Activated T-cell treated with anti-CD3 and anti-CD28 coated beads, Interleukin-2, amount 50 U/mL, for 72 hours (primary cell): ENCODE results near the gene PALLD. TPM values are rescaled to one million over a fixed set of nuclear protein-coding genes. Genes with fewer than 3 reads are reported as not detected.

Experiments used
- ATAC-seq, 2 donors: fragments of 150-1000 bp; cut with Tn5 transposase; replicated peaks in 1 of 2; 2 replicates each; pipeline ENCODE4 v1.10.0; 2021; ENCODE audit warnings: moderate library complexity in 2 of 2, mild to moderate bottlenecking in 1 of 2
- DNase-seq, 2 donors: peaks; one replicate each; pipeline ENCODE4 v3.0.0; 2021 to 2022; ENCODE audit warnings: mixed read lengths in 1 of 2
- H3K27ac Mint-ChIP-seq: one replicate; pipeline ENCODE4 v1.8.0; 2022; ENCODE audit warnings: mild to moderate bottlenecking, moderate library complexity, mixed read lengths
- H3K27me3 Mint-ChIP-seq: one replicate; pipeline ENCODE4 v1.8.0; 2022; ENCODE audit warnings: low read depth, mixed read lengths
- H3K36me3 Mint-ChIP-seq, 2 donors: one replicate each; pipeline ENCODE4 v1.8.0; 2022; ENCODE audit warnings: mixed read lengths in 2 of 2, mild to moderate bottlenecking in 1 of 2; ENCODE audit not compliant: insufficient read depth in 2 of 2
- H3K4me1 Mint-ChIP-seq: one replicate; pipeline ENCODE4 v1.8.0; 2022; ENCODE audit warnings: low read depth, mixed read lengths
- H3K4me3 Mint-ChIP-seq, 2 donors: one replicate each; pipeline ENCODE4 v1.8.0; 2022; ENCODE audit warnings: mild to moderate bottlenecking in 2 of 2, mixed read lengths in 2 of 2, moderate library complexity in 2 of 2
- H3K9me3 Mint-ChIP-seq, 2 donors: one replicate each; pipeline ENCODE4 v1.8.0; 2022; ENCODE audit warnings: mixed read lengths in 2 of 2
- total RNA-seq, 2 donors: library from RNA; stranded (reverse); gene quantifications; one replicate each; pipeline ENCODE4 v1.2.3, GENCODE V29; 2022

PALLD gene
- total RNA-seq, 2 donors from 2014 or later: 13.5 to 16.7 TPM

DNA sequence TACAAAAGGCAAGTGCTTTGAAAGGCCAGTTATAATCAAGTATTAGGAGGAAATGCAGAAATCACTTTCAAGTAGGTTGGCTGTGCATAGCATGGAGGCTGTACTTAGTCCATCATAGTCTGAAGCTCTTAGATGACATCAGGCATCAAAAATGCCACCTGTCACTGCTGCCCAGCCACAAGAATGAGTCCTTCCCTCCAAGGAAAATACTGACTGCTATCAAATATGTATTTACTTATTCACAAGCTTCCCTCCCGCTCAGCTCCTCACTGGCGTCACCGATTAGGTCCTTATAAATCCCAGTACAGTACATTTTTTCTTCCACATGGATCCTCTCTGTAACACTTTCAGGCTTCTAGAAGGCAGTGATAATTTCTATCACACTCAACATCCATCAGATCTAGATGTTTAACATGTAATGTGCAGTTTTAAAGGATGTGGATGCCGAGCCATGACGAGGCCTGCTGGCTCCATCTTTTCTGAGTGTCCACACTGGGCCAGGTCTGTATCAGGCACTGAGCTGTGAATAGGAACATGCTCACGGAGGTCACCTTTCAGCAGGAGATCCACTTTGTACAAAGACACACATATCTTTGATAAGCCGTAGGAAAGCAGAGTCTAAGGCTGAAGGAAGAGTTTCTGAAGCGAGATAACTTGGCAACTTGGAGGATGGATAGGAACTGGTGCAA is 121.9 kb downstream of the PALLD start:
- Mint-ChIP-seq H3K4me3 (no peak overlapping the region), H3K27me3 (peaks cover 42% of the 10 kb centered on the region), H3K27ac (no peak overlapping the region), H3K9me3 (no peaks in the 10 kb centered on the region), H3K4me1 (no peaks in the 10 kb centered on the region), H3K36me3 (no peaks in the 10 kb centered on the region)
- no peak for ATAC-seq
- DNase-seq: no peak

DNA sequence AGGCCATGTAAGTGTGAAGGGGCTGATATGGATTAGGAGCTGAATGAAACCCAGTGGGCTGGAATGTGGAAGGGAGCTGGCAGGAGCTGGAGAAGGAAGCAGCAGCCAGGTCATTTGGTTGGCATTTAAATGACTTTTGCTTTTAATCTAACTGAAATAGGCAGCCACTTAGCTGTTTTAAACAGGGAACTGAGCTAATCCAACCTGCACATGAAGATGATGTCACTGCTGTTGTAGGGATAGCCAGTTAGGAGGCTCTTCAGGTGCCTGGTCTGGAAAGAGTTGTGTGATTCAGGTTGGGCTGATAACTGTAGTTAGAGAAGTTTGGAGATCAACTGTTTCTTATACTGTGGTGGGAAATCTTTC is 122.4 kb downstream of the PALLD start:
- Mint-ChIP-seq H3K36me3 (no peaks in the 10 kb centered on the region), H3K4me1 (no peaks in the 10 kb centered on the region), H3K4me3 (no peak overlapping the region), H3K27ac (no peak overlapping the region), H3K27me3 (peaks cover 43% of the 10 kb centered on the region), H3K9me3 (no peaks in the 10 kb centered on the region)
- DNase-seq (no peak), ATAC-seq (no peak)

DNA sequence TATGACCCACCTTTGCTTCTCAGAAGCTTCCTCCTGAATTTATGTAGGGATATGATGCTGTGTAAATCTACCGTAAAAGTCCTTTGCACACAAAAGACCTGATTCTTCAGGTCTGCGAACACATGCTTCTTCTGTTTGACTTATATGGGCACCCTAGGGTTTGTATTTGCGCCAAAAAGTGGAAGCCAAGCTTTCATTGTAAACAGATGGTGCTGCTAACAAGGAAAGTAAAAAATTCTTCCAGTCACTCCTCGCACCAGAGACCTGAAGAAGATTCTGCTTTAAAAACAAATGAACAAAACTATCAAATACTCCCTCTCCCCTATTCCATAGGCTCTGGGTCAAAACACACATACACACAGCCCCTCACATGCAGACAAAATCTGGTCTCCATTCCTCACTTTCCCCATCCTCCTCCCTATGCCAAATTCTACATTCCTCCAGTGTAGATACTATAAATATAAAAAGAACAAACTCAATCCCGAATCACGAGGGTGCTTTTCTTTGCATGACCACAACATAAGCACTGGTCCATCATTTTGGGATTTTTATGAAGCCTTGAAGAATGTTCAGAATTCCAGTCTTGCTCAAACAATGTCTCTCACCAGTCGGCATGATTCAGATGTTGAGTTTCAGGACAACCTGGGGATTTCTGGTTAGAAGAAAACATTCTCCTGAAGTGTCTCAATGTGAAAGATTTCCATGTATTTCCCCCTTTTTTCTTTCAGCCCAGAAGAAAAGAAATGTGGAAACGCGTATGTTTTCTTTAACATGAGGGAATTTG is 125.1 kb downstream of the PALLD start:
- Mint-ChIP-seq H3K4me1 (no peaks in the 10 kb centered on the region), H3K36me3 (no peaks in the 10 kb centered on the region), H3K27ac (no peak overlapping the region), H3K4me3 (no peak overlapping the region), H3K27me3 (peaks cover 35% of the 10 kb centered on the region), H3K9me3 (no peaks in the 10 kb centered on the region)
- ATAC-seq: no peak
- DNase-seq: no peak

DNA sequence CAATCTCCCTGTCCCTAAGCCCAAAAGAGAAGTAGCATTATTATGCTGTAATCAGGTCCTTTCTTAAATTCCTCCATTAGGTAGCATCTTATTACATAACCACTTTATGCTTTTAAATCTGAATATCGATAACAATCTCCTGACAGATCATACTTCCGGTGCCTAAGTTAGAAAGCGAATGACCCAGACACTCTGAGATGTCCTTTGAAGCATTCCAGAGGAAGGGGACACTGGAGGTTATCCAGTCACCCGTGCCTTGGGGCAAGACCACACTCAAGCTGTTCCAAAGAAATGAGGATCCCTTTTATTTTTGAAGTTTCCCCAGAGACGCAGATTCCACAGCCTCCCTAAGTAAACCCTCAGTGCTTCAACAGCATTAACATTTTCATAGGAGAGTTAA is 125.7 kb downstream of the PALLD start:
- no peak for DNase-seq
- Mint-ChIP-seq H3K9me3 (no peaks in the 10 kb centered on the region), H3K4me1 (no peaks in the 10 kb centered on the region), H3K27ac (no peak overlapping the region), H3K4me3 (no peak overlapping the region), H3K27me3 (peaks cover 35% of the 10 kb centered on the region), H3K36me3 (no peaks in the 10 kb centered on the region)
- ATAC-seq: no peak

DNA sequence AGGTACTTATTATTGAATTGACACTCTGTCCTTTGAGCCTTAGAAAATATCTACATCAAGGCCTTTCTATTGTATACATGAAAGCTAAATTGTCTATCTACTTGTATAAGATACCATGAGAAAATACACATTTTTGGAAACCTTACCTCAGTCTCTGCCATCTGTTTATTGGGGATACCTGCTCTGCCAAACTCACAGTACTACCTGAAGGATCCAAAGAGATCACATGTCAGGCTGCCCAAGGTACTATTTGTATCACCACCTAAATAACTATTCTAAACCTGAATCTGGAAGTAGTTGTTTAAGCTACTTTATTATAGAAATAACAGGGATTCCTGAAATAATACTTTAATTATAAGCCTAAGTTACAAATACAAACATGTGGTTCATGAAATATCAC is 126.2 kb downstream of the PALLD start:
- no peaks in the 10 kb centered on the region for H3K36me3 Mint-ChIP-seq

DNA sequence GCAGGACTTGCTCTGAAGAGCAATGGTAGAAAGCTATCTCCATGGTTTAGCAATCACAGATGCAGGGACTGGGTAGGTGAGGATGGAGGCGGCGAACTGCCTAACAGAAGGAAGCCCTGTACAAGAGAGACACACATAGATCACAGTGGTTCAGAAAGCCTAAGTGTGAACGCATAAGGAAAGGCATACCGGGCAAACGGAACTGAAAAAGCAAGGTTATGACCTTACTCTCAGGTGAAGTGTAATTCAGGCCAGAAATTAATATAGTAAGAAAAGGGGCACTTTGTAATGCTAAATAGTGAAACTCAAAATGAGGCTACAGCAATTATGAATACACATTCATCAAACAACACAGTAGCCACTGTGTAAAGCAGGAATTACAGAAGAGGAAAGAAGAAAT is 126.6 kb downstream of the PALLD start:
- H3K27ac Mint-ChIP-seq: no peak overlapping the region
- H3K4me3 Mint-ChIP-seq: no peak overlapping the region
- H3K4me1 Mint-ChIP-seq: no peaks in the 10 kb centered on the region
- H3K36me3 Mint-ChIP-seq: no peaks in the 10 kb centered on the region
- ATAC-seq (no peak), DNase-seq (no peak)
- H3K9me3 Mint-ChIP-seq: no peaks in the 10 kb centered on the region
- peaks cover 35% of the 10 kb centered on the region for H3K27me3 Mint-ChIP-seq

More for the DNA sequence above, 126.2 kb downstream of the PALLD start:
- Mint-ChIP-seq H3K9me3 (no peaks in the 10 kb centered on the region), H3K4me1 (no peaks in the 10 kb centered on the region), H3K4me3 (no peak overlapping the region), H3K27me3 (peaks cover 35% of the 10 kb centered on the region), H3K27ac (no peak overlapping the region)
- no peak for DNase-seq
- no peak for ATAC-seq

DNA sequence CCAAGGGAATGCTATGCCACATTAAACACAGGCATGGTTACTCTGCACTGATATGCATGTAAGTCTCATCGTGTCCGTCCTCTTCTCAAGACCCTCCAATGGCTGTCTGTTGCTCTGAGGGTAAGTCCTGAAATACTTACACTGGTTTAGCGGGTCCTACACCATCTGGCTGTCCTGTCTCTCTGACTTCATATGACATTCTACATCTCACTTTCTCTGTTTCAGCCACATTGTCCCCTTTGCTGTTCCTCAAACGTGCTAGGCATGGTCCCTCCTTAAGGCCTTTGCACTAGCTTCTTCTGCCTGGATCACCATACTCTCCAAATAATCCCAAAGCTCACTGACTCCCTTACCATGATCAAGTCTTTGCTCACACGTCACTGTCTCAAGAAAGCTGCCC is 131.4 kb downstream of the PALLD start:
- Mint-ChIP-seq H3K27ac (no peak overlapping the region), H3K9me3 (no peaks in the 10 kb centered on the region), H3K4me3 (no peak overlapping the region), H3K36me3 (no peaks in the 10 kb centered on the region), H3K4me1 (peaks cover 19% of the 10 kb centered on the region), H3K27me3 (peaks cover 38% of the 10 kb centered on the region)
- DNase-seq (no peak), ATAC-seq (no peak)

DNA sequence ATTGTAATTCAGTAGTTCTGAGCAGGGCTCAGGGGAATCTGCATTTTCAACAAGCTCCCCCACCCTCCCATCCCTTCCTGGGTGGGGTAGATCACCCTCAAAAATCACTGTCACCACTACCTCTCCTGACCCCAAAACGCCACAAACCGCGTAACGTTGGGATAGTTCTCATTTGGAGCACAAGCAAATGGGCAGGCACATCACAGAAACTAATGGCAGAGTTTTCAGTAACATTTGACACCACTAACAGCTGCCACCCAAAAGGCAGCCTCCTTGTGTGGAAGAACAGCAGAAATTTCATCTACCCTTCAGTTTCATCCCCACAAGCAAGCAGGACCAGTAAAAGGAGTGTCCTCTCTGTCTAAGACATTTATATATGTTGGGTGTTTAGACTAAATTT is 132.7 kb downstream of the PALLD start:
- Mint-ChIP-seq H3K36me3 (no peaks in the 10 kb centered on the region), H3K4me3 (no peak overlapping the region), H3K27me3 (peaks cover 46% of the 10 kb centered on the region), H3K4me1 (peaks cover 25% of the 10 kb centered on the region), H3K27ac (no peak overlapping the region), H3K9me3 (no peaks in the 10 kb centered on the region)
- ATAC-seq (no peak), DNase-seq (no peak)

DNA sequence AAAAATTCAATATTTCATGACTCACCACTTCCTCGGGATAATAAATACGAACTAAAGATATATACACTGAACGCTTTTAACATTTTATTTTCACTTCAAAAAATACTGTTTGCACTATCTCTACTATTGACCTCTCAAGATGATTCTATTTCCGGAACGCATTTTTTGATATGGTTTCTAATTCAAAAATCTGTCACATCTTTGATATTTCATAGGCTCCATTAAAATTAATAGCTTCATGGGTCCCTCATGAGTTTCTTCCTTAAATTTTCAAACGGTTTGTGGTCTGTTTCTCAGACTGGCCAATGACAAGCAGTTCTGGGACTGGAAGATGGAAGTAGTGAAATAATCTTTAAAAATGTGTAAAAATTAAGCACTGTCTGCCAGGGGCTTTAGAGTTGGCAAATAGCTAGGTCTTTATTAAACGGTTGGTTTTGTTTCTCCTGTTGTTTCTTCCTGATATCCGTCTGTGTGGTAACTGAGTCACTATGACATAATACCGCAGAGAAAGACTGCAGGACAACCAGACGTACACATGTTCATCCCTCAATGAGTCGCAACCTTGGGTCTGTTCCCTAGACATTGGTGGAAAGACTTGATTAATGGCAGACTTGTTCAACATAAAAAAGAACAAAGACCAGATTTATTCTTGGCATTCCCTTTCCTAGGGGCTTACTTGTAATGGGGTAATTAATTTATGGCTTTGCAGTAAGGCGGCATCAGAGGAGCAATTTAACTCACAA is 133.8 kb downstream of the PALLD start:
- ATAC-seq (no peak), DNase-seq (no peak)
- Mint-ChIP-seq H3K36me3 (no peaks in the 10 kb centered on the region), H3K4me1 (peaks cover 28% of the 10 kb centered on the region), H3K9me3 (no peaks in the 10 kb centered on the region), H3K4me3 (peak overlapping the region; percentile 73 to 75), H3K27ac (no peak overlapping the region), H3K27me3 (peaks cover 56% of the 10 kb centered on the region)

DNA sequence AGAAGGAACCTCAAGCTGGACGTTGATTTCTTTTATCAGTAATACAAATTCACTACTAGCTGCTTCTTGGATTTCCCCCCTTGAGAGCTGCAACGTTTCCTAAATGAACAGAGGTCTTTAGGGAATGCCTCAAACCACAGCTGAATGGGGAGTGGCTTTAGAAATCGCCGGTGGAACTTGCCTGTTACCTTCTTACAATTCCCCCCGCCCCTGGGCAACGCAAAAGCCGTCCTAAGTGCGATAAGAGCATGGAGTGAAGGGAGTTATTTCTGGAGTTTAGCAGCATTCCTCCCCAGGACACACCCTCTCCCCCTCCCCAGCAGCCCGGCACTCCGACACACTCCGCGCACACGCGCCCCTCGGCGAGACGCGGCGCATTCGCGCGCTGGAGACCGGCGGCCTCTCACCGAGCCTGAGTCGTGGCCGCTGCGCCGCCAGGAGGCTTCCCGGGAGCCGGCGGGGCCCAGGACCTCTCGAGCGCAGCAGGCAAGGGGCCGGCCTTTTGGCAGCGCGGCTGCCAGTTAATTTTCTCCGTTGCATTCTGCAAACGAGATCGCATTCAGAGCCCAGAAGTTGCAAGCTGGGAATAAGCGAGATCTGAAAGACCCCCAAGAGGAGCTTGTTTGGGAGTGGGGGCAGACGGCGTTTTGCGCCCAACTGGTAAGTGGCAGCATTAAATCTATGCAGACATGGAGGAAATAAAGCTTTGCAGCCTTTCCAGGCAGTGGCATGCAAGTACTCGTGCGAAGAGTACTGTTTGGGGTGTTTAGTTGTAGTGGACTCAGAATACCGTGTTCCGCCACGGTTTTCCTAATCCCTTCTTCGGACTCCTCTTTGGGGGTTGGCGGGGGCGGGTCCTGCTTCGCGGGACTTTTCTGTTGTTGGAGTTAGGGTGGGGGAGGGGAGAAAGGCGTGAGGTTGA is 134.7 kb downstream of the PALLD start:
- DNase-seq (peak; percentile 3 to 21), ATAC-seq (peak; percentile 55 to 58)
- Mint-ChIP-seq H3K27ac (no peak overlapping the region), H3K36me3 (no peaks in the 10 kb centered on the region), H3K4me1 (peaks cover 28% of the 10 kb centered on the region), H3K27me3 (peaks cover 65% of the 10 kb centered on the region), H3K9me3 (no peaks in the 10 kb centered on the region), H3K4me3 (peak overlapping the region; percentile 73 to 75)

DNA sequence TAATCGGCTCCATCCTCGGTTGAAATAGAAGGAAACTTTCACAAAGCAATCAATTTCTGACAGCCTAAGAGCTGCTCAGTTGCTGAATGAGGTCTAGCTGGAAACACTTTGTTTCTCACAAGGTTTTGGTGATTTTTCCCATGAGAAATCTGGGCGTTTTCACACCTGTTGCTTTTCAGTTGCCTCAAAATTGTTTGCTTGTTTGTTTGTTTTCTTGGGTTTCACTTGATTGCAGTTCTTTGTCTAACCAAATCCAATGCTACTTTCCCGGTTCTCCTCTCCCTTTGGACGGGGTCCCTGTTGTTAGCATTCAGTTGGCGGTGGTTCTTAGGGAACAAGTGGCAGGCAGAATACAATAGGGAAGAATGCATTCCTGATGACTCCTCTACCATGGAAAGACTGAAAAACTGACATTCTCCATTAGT is 135.5 kb downstream of the PALLD start:
- Mint-ChIP-seq H3K27ac (no peak overlapping the region), H3K4me1 (peaks cover 28% of the 10 kb centered on the region), H3K4me3 (peak overlapping the region; percentile 73 to 75), H3K36me3 (no peaks in the 10 kb centered on the region), H3K9me3 (no peaks in the 10 kb centered on the region), H3K27me3 (peaks cover 65% of the 10 kb centered on the region)
- DNase-seq: no peak
- no peak for ATAC-seq

DNA sequence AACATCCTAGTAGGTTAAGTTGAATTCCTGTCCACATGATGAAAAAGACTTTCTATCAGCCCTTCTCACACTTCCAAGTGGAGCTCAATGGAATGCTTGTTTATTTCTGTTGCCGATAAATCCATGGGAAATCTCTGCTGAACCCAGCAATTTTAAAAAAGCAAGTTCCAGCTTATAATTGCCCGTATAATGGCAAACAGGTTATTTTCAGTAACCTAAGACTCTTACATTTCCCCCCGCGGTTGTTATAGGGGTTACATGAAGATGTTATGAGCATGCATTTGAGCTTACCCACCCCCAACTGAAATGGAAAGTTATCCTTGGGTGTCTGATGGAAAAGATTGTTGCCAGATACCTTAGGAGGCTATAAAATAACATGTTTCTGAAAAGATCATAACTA is 136.2 kb downstream of the PALLD start:
- Mint-ChIP-seq H3K9me3 (no peaks in the 10 kb centered on the region), H3K27ac (no peak overlapping the region), H3K4me1 (peaks cover 28% of the 10 kb centered on the region), H3K4me3 (no peak overlapping the region), H3K36me3 (no peaks in the 10 kb centered on the region), H3K27me3 (peaks cover 65% of the 10 kb centered on the region)
- no peak for ATAC-seq
- DNase-seq: no peak
